Small intestine (tissue), 7 donors: ENCODE data around the gene MARF1. TPM values are rescaled to one million over a fixed set of nuclear protein-coding genes. Genes with fewer than 3 reads are reported as not detected.
"Not testable (repeated sequence)": the region's sequence is repeated elsewhere in the genome, so short reads cannot be mapped to it uniquely, and the experiment has no call there.

Experiments used
- DNase-seq, 2 donors: peaks; one replicate each; pipeline versions ENCODE4 v3.0.0 to v3.0.0-alpha.2; 2013
- FAIRE-seq: peaks from 2 replicates; lab custom pipeline; 2012; peaks lifted over from hg19 to GRCh38; lab: Jason Lieb, UNC
- H3K27ac ChIP-seq, 3 donors: one replicate each; pipeline ENCODE4 v1.5.1; 2013; ENCODE audit warnings: low read length in 2 of 3, mild to moderate bottlenecking in 2 of 3, control low read depth in 1 of 3, inconsistent platforms in 1 of 3, low read depth in 1 of 3, moderate library complexity in 1 of 3
- H3K27me3 ChIP-seq, 3 donors: one replicate each; pipeline ENCODE4 v1.6.1; 2013; ENCODE audit warnings: low read length in 3 of 3, inconsistent platforms in 1 of 3; ENCODE audit not compliant: control insufficient read depth in 3 of 3, insufficient read depth in 3 of 3
- H3K36me3 ChIP-seq, 3 donors: one replicate each; pipeline ENCODE4 v1.6.1; 2013; ENCODE audit warnings: low read length in 3 of 3, inconsistent platforms in 1 of 3, low read depth in 1 of 3, mild to moderate bottlenecking in 1 of 3, moderate library complexity in 1 of 3; ENCODE audit not compliant: control insufficient read depth in 3 of 3, insufficient read depth in 2 of 3
- H3K4me1 ChIP-seq, 3 donors: one replicate each; pipeline ENCODE4 v1.6.1; 2013; ENCODE audit warnings: low read length in 2 of 3, inconsistent platforms in 1 of 3, low read depth in 1 of 3, mild to moderate bottlenecking in 1 of 3, moderate library complexity in 1 of 3; ENCODE audit not compliant: control insufficient read depth in 3 of 3, insufficient read depth in 2 of 3
- H3K4me3 ChIP-seq, 3 donors: one replicate each; pipeline ENCODE4 v1.5.1; 2013; ENCODE audit warnings: low read length in 3 of 3, control low read depth in 1 of 3, inconsistent platforms in 1 of 3, low read depth in 1 of 3, mild to moderate bottlenecking in 1 of 3, moderate library complexity in 1 of 3
- H3K9me3 ChIP-seq, 2 donors: one replicate each; pipeline ENCODE4 v1.6.1; 2013; ENCODE audit warnings: low read depth in 1 of 2, low read length in 1 of 2; ENCODE audit not compliant: control insufficient read depth in 2 of 2, insufficient read depth in 1 of 2
- WGBS, 3 donors: extraction: QIAGEN DNeasy Blood & Tissue Kit; methylation state at CpG; one replicate each; pipeline ENCODE4 v1.1.7; 2013; 5-methylcytosine and 5-hydroxymethylcytosine counted together
- polyA plus RNA-seq, 4 donors: library from polyadenylated mRNA; stranded (reverse) in 3 of 4; unstranded in 1 of 4; fragments of 200-250 nt in 3 of 4; fragments of 120-200 nt in 1 of 4; gene quantifications; one replicate each; pipeline versions ENCODE4 v1.2.1 to v1.2.3, GENCODE V29; 2013
- donor health status: healthy with polysubstance abuse.
- donor health status: control.
- donor health status: control.
- donor health status: Bipolar disorder and iron deficiency.
- donor health status: healthy.

MARF1 gene
- polyA plus RNA-seq, 4 donors, result 14.3 to 41.4 (median 15.7) TPM

DNA sequence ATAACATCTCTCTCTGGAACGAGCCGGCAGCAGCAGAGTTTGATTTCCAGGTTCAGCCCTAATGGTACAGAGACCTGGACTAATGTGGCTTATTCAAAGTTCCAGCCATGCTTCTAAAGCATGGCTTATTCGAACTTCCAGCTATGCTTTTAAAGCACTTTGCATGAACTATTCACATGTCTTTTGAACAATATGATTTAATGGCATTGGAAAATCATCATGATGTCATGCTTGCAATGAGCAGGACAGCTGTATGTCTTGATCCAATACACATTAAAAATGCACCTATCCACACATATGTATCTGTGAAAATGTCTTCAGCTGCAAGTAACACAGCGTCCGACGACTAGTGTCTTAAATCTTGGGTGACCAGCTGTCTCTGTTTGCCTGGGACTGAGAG is 85.7 kb downstream of the MARF1 start:
- no peak for FAIRE-seq
- Histone ChIP-seq H3K9me3 (no peaks in the 10 kb centered on the region), H3K4me3 (no peak overlapping the region), H3K36me3 (no peaks in the 10 kb centered on the region), H3K27ac (no peak overlapping the region), H3K27me3 (no peaks in the 10 kb centered on the region), H3K4me1 (no peaks in the 10 kb centered on the region)
- 83 to 87% (median 85%) methylated on average over 6 of the region's 6 CpGs for WGBS, 3 donors
- DNase-seq, result no peak

- FAIRE-seq (no peak), DNase-seq (no peak)
- H3K27ac ChIP-seq, result no peak overlapping the region
- H3K4me1 ChIP-seq, result no peaks in the 10 kb centered on the region
- H3K4me3 ChIP-seq, result no peak overlapping the region
- H3K36me3 ChIP-seq, result no peaks in the 10 kb centered on the region
- H3K27me3 ChIP-seq, result no peaks in the 10 kb centered on the region
- no peaks in the 10 kb centered on the region for H3K9me3 ChIP-seq
- 87 to 92% (median 88%) methylated on average over 5 of the region's 5 CpGs for WGBS, 3 donors
Observed at GRCh38 chr16:15556130-15556529, 86.8 kb downstream of the MARF1 start.

- WGBS, 3 donors, result 80 to 85% (median 85%) methylated on average over 10 of the region's 10 CpGs
- Histone ChIP-seq H3K4me1 (no peaks in the 10 kb centered on the region), H3K27me3 (no peaks in the 10 kb centered on the region), H3K36me3 (no peaks in the 10 kb centered on the region), H3K27ac (no peak overlapping the region), H3K9me3 (no peaks in the 10 kb centered on the region), H3K4me3 (no peak overlapping the region)
- FAIRE-seq (no peak), DNase-seq (no peak)
Observed at GRCh38 chr16:15553313-15554088, 89.5 kb downstream of the MARF1 start.

DNA sequence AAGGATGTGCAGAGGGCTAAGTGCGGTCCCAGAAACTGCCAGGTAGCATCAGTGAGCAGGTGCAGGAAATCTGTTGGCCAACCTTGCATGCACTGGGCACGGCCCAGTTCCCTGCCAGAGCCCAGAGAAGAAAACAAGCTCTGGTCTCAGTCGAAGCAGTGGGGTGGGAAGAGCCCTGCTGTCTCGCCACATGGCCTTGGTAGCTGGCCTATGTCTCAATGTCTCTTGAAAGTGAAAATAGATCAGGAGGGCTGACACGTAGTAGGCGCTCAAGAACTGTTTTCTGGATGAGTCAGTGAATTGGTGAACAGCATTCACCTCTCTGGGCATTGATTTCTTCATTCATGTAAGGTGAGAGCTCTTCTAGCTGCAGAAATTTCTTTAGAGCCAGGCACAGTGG is 90.4 kb downstream of the MARF1 start:
- DNase-seq (no peak), FAIRE-seq (no peak)
- no peaks in the 10 kb centered on the region for H3K27me3 ChIP-seq
- H3K4me1 ChIP-seq, result no peaks in the 10 kb centered on the region
- H3K27ac ChIP-seq, result no peak overlapping the region
- 76 to 83% (median 81%) methylated on average over 6 of the region's 6 CpGs for WGBS, 3 donors
- H3K36me3 ChIP-seq, result no peaks in the 10 kb centered on the region
- H3K4me3 ChIP-seq, result no peak overlapping the region
- H3K9me3 ChIP-seq, result no peaks in the 10 kb centered on the region

GRCh38 chr16:15548482-15548891 is 94.5 kb downstream of the MARF1 start:
- 69 to 77% (median 71%) methylated on average over 3 of the region's 3 CpGs for WGBS, 3 donors
- no peak overlapping the region for H3K4me3 ChIP-seq
- DNase-seq, result no peak
- no peaks in the 10 kb centered on the region for H3K36me3 ChIP-seq
- no peak for FAIRE-seq
- H3K27me3 ChIP-seq, result no peaks in the 10 kb centered on the region
- peaks cover 0 to 4% of the 10 kb centered on the region in 2 donors for H3K9me3 ChIP-seq
- H3K4me1 ChIP-seq, result no peaks in the 10 kb centered on the region
- H3K27ac ChIP-seq, result no peak overlapping the region

DNA sequence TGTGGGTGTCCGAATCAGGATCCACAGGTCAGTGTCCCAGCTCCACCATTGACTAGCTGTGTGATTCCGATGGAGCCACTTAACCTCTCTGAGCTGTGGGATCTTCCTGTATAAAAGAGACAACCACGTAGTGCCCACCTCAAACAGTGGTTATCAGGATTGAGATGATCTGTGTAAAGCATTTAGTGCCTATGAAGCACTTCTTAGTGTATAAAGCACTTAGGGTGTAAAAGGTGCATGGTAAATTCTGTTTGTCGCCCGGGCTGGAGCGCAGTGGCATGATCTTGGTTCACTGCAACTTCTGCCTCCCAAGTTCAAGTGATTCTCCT is 95.2 kb downstream of the MARF1 start:
- FAIRE-seq, result no peak
- peaks cover 0 to 12% of the 10 kb centered on the region in 2 donors for H3K9me3 ChIP-seq
- no peak overlapping the region for H3K4me3 ChIP-seq
- no peaks in the 10 kb centered on the region for H3K36me3 ChIP-seq
- no peak for DNase-seq
- WGBS, 3 donors, result 92 to 94% (median 93%) methylated on average over 6 of the region's 6 CpGs
- no peaks in the 10 kb centered on the region for H3K27me3 ChIP-seq
- no peak overlapping the region for H3K27ac ChIP-seq
- no peaks in the 10 kb centered on the region for H3K4me1 ChIP-seq

DNA sequence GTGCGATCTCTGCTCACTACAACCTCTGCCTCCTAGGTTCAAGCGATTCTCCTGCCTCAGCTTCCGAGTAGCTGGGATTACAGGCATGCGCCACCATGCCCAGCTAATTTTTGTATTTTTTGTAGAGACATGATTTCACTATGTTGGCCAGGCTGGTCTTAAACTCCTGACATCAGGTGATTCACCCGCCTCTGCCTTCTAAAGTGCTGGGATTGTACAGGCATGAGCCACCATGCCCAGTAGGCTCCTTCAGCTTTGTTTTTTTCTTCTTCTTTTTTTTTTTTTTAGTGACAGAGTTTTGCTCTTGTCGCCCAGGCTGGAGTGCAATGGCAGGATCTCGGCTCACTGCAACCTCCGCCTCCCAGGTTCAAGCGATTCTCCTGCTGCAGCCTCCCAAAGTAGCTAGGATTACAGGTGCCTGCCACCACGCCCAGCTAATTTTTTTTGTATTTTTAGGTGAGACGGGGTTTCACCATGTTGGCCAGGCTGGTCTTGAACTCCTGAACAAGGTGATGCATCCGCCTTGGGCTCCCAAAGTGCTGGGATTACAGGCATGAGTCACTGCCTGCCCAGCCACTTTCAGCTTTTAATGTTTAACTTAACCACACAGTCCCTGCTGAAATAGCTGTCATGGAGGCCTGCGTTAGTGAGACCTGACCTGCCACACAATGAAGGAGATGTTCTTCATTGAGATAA is 95.7 kb downstream of the MARF1 start:
- not testable (repeated sequence) for H3K27me3 ChIP-seq, FAIRE-seq, H3K4me3 ChIP-seq, H3K27ac ChIP-seq, H3K4me1 ChIP-seq, H3K36me3 ChIP-seq
- peak in 1 of 2 donors; percentile 12 for DNase-seq
- 80 to 91% (median 85%) methylated on average over 13 of the region's 13 CpGs for WGBS, 3 donors
- H3K9me3 ChIP-seq, result peaks cover 0 to 16% of the 10 kb centered on the region in 2 donors

DNA sequence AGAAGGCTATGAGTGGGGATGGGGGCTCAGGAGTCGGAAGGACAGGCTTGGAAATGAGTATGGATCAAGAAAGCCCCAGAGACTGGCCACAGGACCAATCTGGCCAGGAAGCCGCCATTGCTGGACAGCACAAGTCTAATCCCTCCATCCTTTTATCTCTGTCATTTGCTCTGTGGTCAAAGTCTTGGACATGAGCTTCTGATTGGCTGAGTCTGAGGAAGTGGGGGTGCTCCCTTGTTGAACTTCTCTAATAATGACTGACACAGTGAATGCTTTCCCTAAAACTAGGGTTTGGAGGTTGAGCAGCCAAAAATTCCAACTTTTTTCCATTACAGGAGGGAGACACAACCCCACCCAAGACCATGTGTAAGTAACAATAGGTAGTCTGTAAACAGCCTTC is 97.4 kb downstream of the MARF1 start:
- Histone ChIP-seq H3K27ac (no peak overlapping the region), H3K36me3 (no peaks in the 10 kb centered on the region), H3K27me3 (no peaks in the 10 kb centered on the region), H3K4me1 (no peaks in the 10 kb centered on the region), H3K4me3 (no peak overlapping the region), H3K9me3 (peaks cover 0 to 18% of the 10 kb centered on the region in 2 donors)
- DNase-seq (no peak), FAIRE-seq (no peak)
- 93 to 97% (median 93%) methylated on average over 2 of the region's 2 CpGs for WGBS, 3 donors
